Measurements from ENCODE around the gene NUBP1.

Gene NUBP1

DNA sequence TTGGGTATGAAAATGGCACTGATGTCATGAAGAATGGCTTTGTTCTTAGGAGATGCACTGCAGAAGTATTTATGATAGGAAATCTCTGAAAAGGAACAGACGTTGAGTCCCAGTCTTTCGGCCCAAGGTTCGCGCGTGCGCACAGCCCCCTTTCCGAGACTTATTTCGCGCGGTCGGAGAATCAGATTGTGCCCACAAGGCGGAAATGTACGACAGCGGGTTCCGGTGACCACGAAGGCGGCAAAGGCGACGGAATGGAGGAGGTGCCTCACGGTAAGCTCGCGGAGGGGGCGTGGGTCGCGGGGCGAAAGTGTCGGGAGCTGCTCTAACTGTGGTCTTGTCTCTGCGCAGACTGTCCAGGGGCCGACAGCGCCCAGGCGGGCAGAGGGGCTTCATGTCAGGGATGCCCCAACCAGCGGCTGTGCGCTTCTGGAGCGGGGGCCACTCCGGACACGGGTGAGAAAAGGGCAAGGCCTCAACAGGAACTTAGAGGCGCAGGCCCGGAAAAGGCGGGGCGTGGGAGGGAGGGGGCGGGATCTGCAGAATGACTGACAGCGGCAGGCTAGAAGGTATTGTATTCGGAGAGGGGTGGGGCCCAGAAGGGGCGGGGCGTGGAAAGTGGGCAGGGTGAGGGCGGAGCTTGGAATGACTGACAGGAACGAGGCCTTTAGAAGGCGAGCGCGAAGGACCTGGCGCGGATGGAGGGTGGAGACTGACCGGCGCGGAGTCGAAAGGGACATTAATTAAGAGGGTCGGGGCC, at the start of gene NUBP1:
TSS of gene NUBP1 (plus strand) at position 233 of the 760 bp plus-strand sequence. CDS start at position 255, 22 bp downstream.
- Histone ChIP-seq H3K27me3 (ENCODE audit: insufficient read depth, low read length, poor library complexity) (no peaks in the 10 kb centered on the region), H3K36me3 (ENCODE audit: insufficient read depth, low read length) (peaks cover 22% of the 10 kb centered on the region; the same call in 1 of the 2 replicates), H3K4me2 (ENCODE audit: insufficient read depth, low read length) (peak within 1 kb of the TSS; percentile 91), H3K79me2 (ENCODE audit: insufficient read depth, low read length) (peaks cover 8% of the 10 kb centered on the region), H3K9ac (ENCODE audit: low read depth, low read length) (peak within 1 kb of the TSS; percentile 83), H3K27ac (ENCODE audit: low read length) (peak within 1 kb of the TSS; percentile 99), H2AFZ (ENCODE audit: low read depth, low read length) (peak within 1 kb of the TSS; percentile 86), H3K4me3 (ENCODE audit: low read depth in 1 of 2, low read length in 2 of 2) (peak within 1 kb of the TSS; percentile 51 to 69), H3K9me3 (ENCODE audit: insufficient read depth, low read length, severe bottlenecking) (no peaks in the 10 kb centered on the region), H4K20me1 (ENCODE audit: insufficient read depth, low read length) (no peaks in the 10 kb centered on the region), H3K4me1 (ENCODE audit: insufficient read depth, low read length) (peaks cover 21% of the 10 kb centered on the region)
- peak; percentile 89 for ATAC-seq (ENCODE audit: insufficient read depth, low read depth)
- TF ChIP-seq EZH2 (IDR thresholded peaks at IDR 0.05; ENCODE audit: borderline replicate concordance, low read depth, low read length, severe bottlenecking), result no peak
- TF ChIP-seq, protein P1, sequence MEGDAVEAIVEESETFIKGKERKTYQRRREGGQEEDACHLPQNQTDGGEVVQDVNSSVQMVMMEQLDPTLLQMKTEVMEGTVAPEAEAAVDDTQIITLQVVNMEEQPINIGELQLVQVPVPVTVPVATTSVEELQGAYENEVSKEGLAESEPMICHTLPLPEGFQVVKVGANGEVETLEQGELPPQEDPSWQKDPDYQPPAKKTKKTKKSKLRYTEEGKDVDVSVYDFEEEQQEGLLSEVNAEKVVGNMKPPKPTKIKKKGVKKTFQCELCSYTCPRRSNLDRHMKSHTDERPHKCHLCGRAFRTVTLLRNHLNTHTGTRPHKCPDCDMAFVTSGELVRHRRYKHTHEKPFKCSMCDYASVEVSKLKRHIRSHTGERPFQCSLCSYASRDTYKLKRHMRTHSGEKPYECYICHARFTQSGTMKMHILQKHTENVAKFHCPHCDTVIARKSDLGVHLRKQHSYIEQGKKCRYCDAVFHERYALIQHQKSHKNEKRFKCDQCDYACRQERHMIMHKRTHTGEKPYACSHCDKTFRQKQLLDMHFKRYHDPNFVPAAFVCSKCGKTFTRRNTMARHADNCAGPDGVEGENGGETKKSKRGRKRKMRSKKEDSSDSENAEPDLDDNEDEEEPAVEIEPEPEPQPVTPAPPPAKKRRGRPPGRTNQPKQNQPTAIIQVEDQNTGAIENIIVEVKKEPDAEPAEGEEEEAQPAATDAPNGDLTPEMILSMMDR (IDR thresholded peaks at IDR 0.05; ENCODE audit: borderline replicate concordance, extremely low read depth, low read length, poor library complexity, severe bottlenecking), result no peak
- peak; percentile 99 for DNase-seq

DNA sequence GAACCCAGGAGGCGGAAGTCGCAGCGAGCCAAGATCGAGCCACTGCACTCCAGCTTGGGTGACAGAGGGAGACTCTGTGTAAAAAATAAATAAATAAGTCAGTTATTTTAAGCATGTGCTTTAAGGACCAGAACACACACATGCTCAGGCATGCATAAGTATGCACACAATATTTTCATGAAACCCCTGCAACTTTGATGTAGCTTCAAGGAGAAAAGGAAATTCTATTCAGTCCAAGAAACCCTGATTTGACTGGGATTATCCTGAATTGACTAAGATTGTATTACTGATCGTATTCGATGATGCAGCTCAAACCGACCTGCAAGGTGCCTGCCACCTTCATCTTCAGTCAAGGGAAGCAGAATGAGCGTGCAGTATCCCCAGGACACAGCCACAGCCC, 49.8 kb upstream of the NUBP1 start:
- ATAC-seq (ENCODE audit: insufficient read depth, low read depth) (no peak), DNase-seq (no peak)
- Histone ChIP-seq H3K79me2 (ENCODE audit: insufficient read depth, low read length) (no peaks in the 10 kb centered on the region), H3K27me3 (ENCODE audit: insufficient read depth, low read length, poor library complexity) (no peaks in the 10 kb centered on the region), H3K4me1 (ENCODE audit: insufficient read depth, low read length) (no peaks in the 10 kb centered on the region), H3K4me3 (ENCODE audit: low read depth in 1 of 2, low read length in 2 of 2) (no peak overlapping the region), H3K9ac (ENCODE audit: low read depth, low read length) (no peak overlapping the region), H3K9me3 (ENCODE audit: insufficient read depth, low read length, severe bottlenecking) (no peaks in the 10 kb centered on the region), H2AFZ (ENCODE audit: low read depth, low read length) (no peak overlapping the region), H3K4me2 (ENCODE audit: insufficient read depth, low read length) (no peak overlapping the region), H4K20me1 (ENCODE audit: insufficient read depth, low read length) (no peaks in the 10 kb centered on the region), H3K36me3 (ENCODE audit: insufficient read depth, low read length) (no peaks in the 10 kb centered on the region), H3K27ac (ENCODE audit: low read length) (no peak overlapping the region)
- TF ChIP-seq EZH2 (IDR thresholded peaks at IDR 0.05; ENCODE audit: borderline replicate concordance, low read depth, low read length, severe bottlenecking), result no peak
- TF ChIP-seq, protein P1 (IDR thresholded peaks at IDR 0.05; ENCODE audit: borderline replicate concordance, extremely low read depth, low read length, poor library complexity, severe bottlenecking), result no peak

DNA sequence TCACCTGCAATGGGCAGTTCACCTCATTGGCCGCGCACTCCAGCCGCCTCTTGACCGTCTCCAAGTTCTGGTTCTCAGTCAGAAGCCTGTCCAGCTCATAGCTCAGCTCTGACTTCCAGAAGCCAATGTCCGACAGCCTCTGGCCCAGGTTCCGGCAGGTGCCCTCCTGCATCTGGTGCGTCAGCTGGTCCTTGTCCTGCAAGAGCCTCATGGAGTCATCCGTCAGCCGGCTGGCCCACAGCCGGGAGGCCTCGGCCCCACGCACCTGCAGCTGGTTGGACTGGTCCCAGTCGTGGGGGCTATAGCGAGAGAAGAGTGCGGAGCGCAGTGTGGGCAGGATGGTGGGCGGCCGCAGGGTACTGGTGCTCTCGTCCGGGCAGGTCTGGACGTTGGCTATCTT, 49.3 kb upstream of the NUBP1 start:
- H4K20me1 ChIP-seq (ENCODE audit: insufficient read depth, low read length), result no peaks in the 10 kb centered on the region
- H3K36me3 ChIP-seq (ENCODE audit: insufficient read depth, low read length), result no peaks in the 10 kb centered on the region
- no peaks in the 10 kb centered on the region for H3K9me3 ChIP-seq (ENCODE audit: insufficient read depth, low read length, severe bottlenecking)
- H2AFZ ChIP-seq (ENCODE audit: low read depth, low read length), result no peak overlapping the region
- no peak for ATAC-seq (ENCODE audit: insufficient read depth, low read depth)
- no peak overlapping the region for H3K9ac ChIP-seq (ENCODE audit: low read depth, low read length)
- H3K4me3 ChIP-seq (ENCODE audit: low read depth in 1 of 2, low read length in 2 of 2), result no peak overlapping the region
- no peak for DNase-seq
- H3K79me2 ChIP-seq (ENCODE audit: insufficient read depth, low read length), result no peaks in the 10 kb centered on the region
- no peaks in the 10 kb centered on the region for H3K4me1 ChIP-seq (ENCODE audit: insufficient read depth, low read length)
- H3K27me3 ChIP-seq (ENCODE audit: insufficient read depth, low read length, poor library complexity), result no peaks in the 10 kb centered on the region
- TF ChIP-seq, protein P1 (IDR thresholded peaks at IDR 0.05; ENCODE audit: borderline replicate concordance, extremely low read depth, low read length, poor library complexity, severe bottlenecking), result no peak
- no peak for TF ChIP-seq EZH2 (IDR thresholded peaks at IDR 0.05; ENCODE audit: borderline replicate concordance, low read depth, low read length, severe bottlenecking)
- H3K27ac ChIP-seq (ENCODE audit: low read length), result no peak overlapping the region
- H3K4me2 ChIP-seq (ENCODE audit: insufficient read depth, low read length), result no peak overlapping the region

Data from DND-41 (cell line).